Nephron (organoid): Measurements from ENCODE around the gene WDR5.
A peak's percentile ranks its signal among the peaks of the same experiment; 100 is the strongest.

Source experiments
- H3K27ac Mint-ChIP-seq, 3 experiments: 2 replicates each; pipeline ENCODE4 v1.8.0; 2020; ENCODE audit warnings: mixed read lengths in 3 of 3, mild to moderate bottlenecking in 2 of 3, moderate library complexity in 1 of 3
- H3K27me3 Mint-ChIP-seq: 2 replicates; pipeline ENCODE4 v1.8.0; 2021; ENCODE audit warnings: low read depth, mild to moderate bottlenecking, moderate library complexity, mixed read lengths
- H3K36me3 Mint-ChIP-seq: 2 replicates; pipeline ENCODE4 v1.8.0; 2020; ENCODE audit warnings: low read depth, mixed read lengths
- H3K4me1 Mint-ChIP-seq: 2 replicates; pipeline ENCODE4 v1.8.0; 2020; ENCODE audit warnings: mixed read lengths
- H3K4me3 Mint-ChIP-seq, 3 experiments: 2 replicates each; pipeline ENCODE4 v1.8.0; 2020; ENCODE audit warnings: mild to moderate bottlenecking in 3 of 3, mixed read lengths in 3 of 3, moderate library complexity in 2 of 3
- H3K9me3 Mint-ChIP-seq: 2 replicates; pipeline ENCODE4 v1.8.0; 2020; ENCODE audit warnings: mixed read lengths
- CTCF ChIP-seq, 3 experiments: fragments of 200-600 bp; sonication (generic); IDR thresholded peaks; one replicate each; pipeline ENCODE4 v1.5.0; 2021; ENCODE audit warnings: antibody characterized with exemption in 3 of 3; ENCODE audit not compliant: unreplicated experiment in 3 of 3

Gene WDR5

GRCh38 chr9:134198791-134199190 lies 62.9 kb downstream of the WDR5 start:
- Mint-ChIP-seq H3K36me3 (no peaks in the 10 kb centered on the region), H3K27ac (no peak overlapping the region), H3K4me1 (no peaks in the 10 kb centered on the region), H3K4me3 (no peak overlapping the region), H3K27me3 (no peaks in the 10 kb centered on the region), H3K9me3 (peaks cover 16% of the 10 kb centered on the region)
- no peak for TF ChIP-seq CTCF (IDR thresholded peaks at IDR 0.05; ENCODE audit: unreplicated experiment in 3 of 3)

- Mint-ChIP-seq H3K4me1 (peaks cover 9% of the 10 kb centered on the region), H3K27me3 (peaks cover 10% of the 10 kb centered on the region), H3K36me3 (peaks cover 4% of the 10 kb centered on the region), H3K4me3 (no peak overlapping the region), H3K9me3 (peaks cover 31% of the 10 kb centered on the region), H3K27ac (no peak overlapping the region)
- TF ChIP-seq CTCF (IDR thresholded peaks at IDR 0.05; ENCODE audit: unreplicated experiment in 3 of 3), result no peak
Observed at GRCh38 chr9:134200730-134201129, 64.8 kb downstream of the WDR5 start.

GRCh38 chr9:134203224-134203623 lies 67.3 kb downstream of the WDR5 start:
- Mint-ChIP-seq H3K27ac (no peak overlapping the region), H3K4me1 (peaks cover 11% of the 10 kb centered on the region), H3K27me3 (peaks cover 14% of the 10 kb centered on the region), H3K36me3 (peaks cover 4% of the 10 kb centered on the region), H3K9me3 (peaks cover 31% of the 10 kb centered on the region), H3K4me3 (no peak overlapping the region)
- no peak for TF ChIP-seq CTCF (IDR thresholded peaks at IDR 0.05; ENCODE audit: unreplicated experiment in 3 of 3)

GRCh38 chr9:134204041-134204440 lies 68.2 kb downstream of the WDR5 start:
- Mint-ChIP-seq H3K27ac (no peak overlapping the region), H3K4me1 (peaks cover 19% of the 10 kb centered on the region), H3K36me3 (peaks cover 4% of the 10 kb centered on the region), H3K9me3 (peaks cover 31% of the 10 kb centered on the region), H3K4me3 (no peak overlapping the region), H3K27me3 (peaks cover 19% of the 10 kb centered on the region)
- no peak for TF ChIP-seq CTCF (IDR thresholded peaks at IDR 0.05; ENCODE audit: unreplicated experiment in 3 of 3)

- peaks cover 21% of the 10 kb centered on the region for H3K27me3 Mint-ChIP-seq
- no peak for TF ChIP-seq CTCF (IDR thresholded peaks at IDR 0.05; ENCODE audit: unreplicated experiment in 3 of 3)
Observed at GRCh38 chr9:134204991-134205578, 69.2 kb downstream of the WDR5 start.

GRCh38 chr9:134205672-134206310 lies 69.9 kb downstream of the WDR5 start:
- H3K4me3 Mint-ChIP-seq, result no peak overlapping the region
- H3K4me1 Mint-ChIP-seq, result peaks cover 28% of the 10 kb centered on the region
- peaks cover 23% of the 10 kb centered on the region for H3K27me3 Mint-ChIP-seq
- H3K36me3 Mint-ChIP-seq, result peaks cover 4% of the 10 kb centered on the region
- peak overlapping the region; percentile 25 to 71 (median 51) for H3K27ac Mint-ChIP-seq
- no peak for TF ChIP-seq CTCF (IDR thresholded peaks at IDR 0.05; ENCODE audit: unreplicated experiment in 3 of 3)
- peaks cover 27% of the 10 kb centered on the region for H3K9me3 Mint-ChIP-seq

More at GRCh38 chr9:134204991-134205578, 69.2 kb downstream of the WDR5 start:
- peaks cover 28% of the 10 kb centered on the region for H3K9me3 Mint-ChIP-seq
- H3K4me3 Mint-ChIP-seq, result peak overlapping the region in 1 of 3 experiments; percentile 16
- peak overlapping the region; percentile 25 to 71 (median 51) for H3K27ac Mint-ChIP-seq
- peaks cover 4% of the 10 kb centered on the region for H3K36me3 Mint-ChIP-seq
- peaks cover 21% of the 10 kb centered on the region for H3K4me1 Mint-ChIP-seq
